ENCODE results near the gene NARF.
"Not testable (repeated sequence)": the region's sequence is repeated elsewhere in the genome, so short reads cannot be mapped to it uniquely, and the experiment has no call there.

Gene NARF
- total RNA-seq: 38.3 to 78.3 reads per million in 2 experiments

DNA sequence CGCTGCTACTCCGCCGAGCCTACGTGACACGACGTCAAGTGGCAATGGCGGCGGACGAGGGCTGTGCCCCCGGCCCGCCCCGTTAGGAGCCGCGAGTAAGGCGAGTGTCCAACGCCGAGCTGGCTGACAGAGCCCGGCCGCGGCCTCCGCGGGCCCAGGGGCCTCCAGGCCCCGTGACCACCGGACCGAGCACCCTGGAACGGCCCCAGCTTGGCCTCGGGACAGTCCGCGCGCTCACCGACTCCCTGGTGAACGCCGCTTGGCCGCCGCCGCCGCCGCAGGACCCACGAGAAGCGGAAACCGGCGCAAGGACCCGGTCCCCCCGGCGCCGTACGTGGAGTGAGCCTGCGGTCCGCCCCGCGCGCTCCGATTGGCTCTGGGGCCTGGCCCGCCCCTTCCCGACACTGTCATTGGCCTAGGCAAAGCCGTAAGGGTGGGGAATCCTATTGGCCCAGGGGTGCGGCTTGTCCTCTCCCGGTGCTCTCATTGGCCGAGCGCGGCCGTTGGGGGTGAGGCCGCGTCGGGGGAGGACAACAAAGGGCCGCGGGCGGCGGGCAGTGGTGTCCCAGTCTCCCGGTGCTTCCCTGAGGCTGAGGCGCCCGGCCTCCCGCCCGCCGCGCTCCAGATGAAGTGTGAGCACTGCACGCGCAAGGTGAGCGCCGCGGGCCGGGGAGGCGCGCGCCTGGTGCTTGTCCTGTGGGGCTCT, at the start of gene NARF:
NARF (plus strand) TSS at position 563 of the 706 bp plus-strand sequence; CDS start at position 626, 63 bp downstream.
- DNase-seq (ENCODE audit: low read depth): peak; percentile 93

DNA sequence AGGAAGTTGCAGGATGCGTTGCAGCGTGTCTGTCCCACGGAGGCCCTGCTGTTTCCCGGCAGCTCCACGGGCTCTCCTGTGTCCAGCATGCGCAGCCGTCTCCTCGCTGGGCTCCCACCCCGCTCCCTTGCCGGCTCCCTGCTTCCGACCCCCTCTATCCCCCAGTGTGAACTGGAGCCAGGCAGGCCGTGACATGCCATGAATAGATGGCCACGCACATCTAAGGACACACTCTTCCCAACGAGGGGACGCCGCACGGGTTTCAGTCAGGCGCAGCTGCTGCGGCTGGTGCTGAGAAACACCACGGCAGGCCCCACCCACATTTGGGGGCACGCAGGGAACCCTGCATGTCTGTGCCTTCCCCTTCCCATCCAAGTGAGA, 49.6 kb upstream of the NARF start:
- no peak for DNase-seq (ENCODE audit: low read depth)

DNA sequence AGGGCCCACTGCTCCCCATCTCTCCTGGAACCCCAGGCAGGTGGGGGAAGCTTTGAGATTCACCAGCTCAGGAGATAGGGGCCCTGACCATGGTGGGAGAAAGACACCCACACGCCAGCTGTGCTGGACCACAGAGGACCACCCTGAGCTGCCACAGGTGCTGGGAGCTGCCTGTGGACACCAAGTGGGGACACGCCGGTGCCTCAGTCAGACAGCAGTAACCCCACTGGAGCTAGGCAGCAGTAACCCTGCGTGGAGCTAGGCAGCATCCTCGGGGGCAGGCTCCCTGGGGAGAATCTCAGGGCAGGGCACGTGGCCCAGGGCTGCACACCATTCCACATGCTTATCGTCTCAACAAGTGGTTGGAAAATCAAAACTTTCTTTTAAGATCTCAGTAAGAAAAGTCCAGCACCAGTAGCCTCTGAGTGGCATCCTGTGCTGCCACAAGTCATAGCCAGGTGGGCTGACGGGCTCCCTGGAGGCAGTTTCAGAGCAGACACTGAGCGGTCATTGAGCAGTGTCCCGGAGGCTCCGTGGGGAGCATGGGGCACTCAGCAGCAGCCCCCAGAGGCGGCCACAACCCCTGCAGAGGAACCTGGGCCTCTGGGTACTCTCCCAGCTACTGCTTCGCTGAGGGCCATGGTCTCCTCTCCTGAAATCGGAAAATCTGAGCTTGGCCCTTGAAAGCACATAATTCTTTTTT, 48.4 kb upstream of the NARF start:
- no peak for DNase-seq (ENCODE audit: low read depth)

DNA sequence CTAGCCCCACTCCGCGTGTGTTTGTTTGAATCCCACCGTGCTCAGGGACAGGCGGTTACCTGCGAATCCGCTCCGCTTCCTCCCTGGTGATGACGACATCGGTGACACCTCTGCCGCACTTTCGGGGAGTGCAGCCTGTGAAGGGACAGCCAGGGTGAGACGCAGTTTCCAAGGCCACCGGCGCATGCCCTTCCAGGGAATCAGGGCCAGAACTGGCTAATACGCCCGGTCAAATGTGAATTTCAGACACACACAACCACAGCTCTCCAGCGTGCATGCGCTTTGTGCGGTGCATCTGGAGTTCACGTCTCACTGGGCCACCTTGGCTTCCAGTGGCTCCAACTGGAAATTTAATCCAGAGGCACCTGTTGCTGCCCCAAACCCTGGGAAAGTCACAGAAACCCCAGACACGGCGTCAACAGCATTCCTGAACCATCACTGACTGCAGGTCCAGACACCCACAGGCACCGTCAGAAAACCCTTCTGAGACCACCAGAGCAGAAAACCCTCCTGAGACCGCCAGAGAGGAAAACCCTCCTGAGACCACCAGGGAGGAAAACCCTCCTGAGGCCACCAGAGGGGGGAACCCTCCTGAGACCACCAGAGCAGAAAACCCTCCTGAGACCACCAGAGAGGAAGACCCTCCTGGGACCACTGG, 47.0 kb upstream of the NARF start:
- no peak for DNase-seq (ENCODE audit: low read depth)

DNA sequence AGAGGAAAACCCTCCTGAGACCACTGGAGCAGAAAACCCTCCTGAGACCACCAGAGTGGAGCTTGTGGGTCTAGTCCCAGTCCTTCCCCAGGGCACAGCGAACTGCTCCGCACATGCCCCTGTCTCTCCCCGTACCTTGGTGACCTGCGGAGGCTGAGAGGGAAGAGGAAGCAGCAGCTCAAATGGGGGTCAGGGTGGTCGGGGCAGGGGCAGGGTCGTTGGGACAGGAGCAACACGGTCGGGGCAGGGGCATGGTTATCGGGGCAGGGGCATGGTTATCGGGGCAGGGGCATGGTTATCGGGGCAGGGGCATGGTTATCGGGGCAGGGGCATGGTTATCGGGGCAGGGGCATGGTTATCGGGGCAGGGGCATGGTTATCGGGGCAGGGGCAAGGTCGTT, 46.5 kb upstream of the NARF start:
- DNase-seq (ENCODE audit: low read depth): not testable (repeated sequence)

DNA sequence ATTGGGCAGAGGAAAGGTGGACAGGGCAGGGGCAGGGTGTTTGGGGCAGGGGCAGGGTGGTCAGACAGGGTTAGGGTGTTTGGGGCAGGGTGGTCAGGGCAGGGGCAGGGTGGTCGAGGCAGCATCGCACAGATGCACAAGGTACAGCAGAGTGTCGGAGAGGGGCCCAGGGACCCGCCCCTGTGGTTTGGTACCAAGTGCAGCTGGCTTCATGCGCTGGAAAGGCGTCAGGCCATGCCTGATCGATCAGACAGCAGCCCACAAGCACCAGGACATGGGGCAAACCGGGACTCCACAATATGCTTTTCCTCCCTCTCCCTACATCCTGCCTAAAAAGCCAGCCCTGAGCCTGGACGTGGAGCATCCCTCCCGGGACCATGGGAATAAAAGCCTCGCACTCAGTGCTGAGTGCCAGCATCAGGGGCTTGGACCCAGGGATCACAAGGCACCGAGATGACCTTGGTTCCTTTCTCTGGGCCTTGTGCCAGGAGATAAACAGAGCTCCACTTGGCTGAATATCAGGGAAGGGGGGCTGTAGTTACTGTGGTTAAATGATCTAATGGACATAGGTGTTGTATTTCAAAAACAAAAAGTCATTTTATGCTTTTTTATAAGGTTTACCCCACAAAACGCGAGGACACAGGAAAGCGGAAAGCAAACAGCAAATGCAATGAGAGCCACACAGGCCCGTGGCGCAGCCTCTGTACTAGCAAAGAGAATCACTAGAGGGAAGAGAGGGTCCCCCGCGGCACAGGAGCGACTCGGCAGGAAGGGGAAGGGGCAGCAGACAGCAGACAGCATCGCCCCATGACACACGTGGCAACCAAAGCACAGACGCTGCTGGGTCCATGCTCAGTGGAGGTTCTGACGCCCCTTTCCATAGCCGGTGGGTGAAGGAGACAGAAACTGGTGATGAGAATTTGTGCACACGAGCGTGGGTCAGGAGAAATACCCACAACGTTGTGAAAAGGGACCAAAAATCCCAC, 45.7 kb upstream of the NARF start:
- no peak for DNase-seq (ENCODE audit: low read depth)

DNA sequence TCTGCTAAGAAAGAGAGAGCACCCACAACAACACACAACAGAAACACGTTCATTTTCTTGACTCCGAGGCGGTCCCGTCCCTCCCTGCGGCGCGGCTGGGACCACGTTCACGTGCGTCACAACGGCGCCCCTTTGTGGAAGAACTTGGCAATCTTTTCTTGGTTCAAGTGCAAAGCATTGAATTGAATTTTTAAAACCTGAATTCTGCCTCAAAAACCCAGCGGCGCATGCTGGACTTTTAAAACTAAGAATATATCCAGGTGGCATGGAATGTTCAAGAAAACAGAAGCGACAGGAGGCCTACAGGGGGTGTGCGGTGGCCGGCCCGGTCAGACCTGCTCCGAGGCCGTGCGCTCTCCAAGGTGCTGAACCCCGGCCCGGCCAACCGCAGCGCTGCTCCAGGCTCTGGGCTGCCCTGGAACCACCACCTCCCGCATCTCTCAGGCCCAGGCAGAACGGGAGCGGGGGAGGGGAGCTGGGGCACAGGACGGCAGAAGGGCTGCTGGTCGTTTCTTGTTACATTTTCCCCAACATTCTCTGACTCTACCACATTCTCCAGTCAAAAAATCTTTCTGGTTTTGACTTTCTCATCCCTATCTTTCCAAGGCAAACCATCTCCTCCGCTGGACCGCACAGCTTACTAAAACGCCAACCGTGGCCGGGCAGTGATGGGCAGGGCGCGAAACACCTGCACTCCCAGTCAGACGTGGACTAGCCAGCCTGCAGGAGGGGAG, 43.8 kb upstream of the NARF start:
- peak; percentile 62 for DNase-seq (ENCODE audit: low read depth)

DNA sequence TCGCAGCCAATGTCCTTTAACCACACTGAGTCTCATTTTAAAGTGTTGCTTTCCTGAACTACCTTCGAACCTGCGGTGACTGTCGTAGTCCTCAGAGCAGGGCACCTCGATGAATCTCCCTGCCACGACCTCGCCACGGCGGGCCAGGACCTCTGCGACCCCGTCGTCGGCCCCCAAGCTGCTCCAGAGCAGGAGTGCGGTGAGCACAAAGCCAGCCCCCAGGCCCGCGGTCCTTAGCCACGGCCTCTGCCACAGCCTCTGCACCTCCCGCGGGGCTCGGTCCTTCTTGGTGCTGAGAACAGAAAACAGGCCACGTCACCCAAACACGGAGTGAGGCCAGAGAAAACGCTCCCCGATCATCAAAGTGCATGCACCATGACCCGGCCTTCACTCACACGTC, 43.2 kb upstream of the NARF start:
- no peak for DNase-seq (ENCODE audit: low read depth)

DNA sequence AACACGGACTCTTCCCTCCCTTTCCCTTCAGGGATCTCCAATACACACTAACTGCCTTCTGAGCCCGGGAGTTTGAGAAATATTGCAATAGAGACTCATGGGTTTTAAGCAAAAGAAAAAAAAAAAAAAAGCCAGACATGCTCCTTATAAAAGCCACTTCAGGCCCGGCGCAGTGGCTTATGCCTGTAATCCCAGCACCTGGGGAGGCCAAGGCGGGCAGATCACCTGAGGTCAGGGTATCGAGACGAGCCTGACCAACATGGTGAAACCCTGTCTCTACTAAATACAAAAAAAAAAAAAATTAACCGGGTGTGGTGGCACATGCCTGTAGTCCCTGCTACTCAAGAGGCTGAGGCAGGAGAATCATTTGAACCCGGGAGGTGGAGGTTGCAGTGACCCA, 42.8 kb upstream of the NARF start:
- DNase-seq (ENCODE audit: low read depth): no peak

DNA sequence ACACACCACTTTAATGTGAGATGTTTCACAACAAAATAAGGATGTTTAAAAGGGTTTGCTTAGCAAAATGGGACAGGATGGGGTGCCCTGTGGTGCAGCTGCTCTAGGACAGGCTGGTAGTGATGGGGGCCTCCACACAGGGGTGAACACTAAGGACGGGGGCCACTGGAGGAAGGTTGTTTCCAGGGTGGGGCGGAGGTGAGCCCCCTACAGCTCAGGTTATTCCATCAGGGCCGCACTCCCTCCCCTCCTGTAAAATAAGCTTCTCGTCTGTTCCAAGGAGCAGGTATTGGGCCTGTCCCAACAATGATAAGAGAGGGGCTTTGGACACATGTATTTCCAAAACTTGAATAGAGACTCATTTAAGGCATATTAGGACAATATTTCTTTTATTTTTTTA, 42.3 kb upstream of the NARF start:
- no peak for DNase-seq (ENCODE audit: low read depth)

DNA sequence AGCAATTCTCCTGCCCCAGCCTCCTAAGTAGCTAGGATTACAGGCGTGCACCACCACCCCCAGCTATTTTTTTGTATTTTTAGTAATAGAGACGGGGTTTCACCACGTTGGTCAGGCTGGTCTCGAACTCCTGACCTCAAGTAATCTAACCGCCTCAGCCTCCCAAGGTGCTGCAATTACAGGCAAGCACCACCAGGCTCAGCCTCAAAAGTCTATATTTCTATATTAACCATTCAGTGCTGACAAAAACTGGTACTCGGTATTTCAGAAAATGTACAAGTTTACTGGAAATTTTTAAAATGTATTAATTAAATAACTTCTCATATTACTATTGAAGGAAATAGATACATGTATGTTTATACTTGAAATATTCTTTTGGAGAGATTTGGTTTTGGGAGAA, 41.8 kb upstream of the NARF start:
- DNase-seq (ENCODE audit: low read depth): no peak

DNA sequence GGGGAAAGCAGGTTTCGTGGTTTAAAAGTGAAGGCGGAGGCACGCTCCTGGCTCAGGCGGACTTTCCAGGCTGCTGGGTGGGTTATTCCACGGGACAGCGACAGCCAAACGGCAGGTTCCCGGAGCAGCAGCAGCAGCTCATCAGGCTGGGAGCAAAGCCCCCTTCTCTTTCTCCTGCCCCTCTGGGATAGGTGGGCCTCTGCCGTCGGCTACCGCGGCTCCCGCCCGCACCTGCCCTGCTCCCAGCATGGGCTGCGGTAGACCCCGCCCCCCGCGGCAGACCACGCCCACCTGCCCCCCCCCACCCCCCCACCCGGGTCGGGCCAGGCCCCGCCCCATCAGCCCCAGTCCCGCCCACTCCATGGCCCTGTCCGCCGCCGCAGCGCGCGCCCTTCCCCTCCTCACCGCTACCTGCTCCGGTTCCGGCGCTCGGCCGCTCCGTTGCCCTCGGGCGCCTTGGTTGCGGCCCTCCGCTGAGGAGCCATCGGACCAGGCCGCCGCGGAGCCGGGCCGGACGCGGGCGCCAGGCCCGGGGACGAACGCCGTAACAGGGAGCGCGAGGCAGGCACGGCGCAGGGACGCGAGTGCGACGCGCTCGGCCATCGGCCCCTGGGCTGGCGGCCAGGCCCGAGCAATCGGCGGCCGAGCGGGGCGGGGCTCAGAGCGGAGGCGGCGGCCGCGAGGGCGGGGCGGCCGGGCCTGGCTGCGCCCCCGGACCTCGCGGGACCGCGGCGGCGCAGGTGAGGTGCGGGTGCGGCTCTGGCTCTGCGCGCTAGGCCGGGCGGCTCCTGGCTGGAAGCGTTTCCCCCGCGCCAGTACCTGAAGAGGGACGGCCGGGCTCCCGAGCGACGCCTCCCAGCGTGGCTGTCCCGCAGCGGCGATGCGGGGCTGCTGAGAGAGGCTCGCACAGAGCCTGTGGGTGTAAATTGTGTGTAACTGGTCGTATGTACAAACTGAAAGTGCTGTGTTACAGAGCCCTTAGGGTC, 40.2 kb upstream of the NARF start, which contains the start of the genes HEXD and OGFOD3:
HEXD (plus strand) TSS at position 347 of the 986 bp plus-strand sequence. CDS start 1,453 bp downstream, outside the sequence.
OGFOD3 (minus strand) TSS at position 586 of the 986 bp plus-strand sequence; CDS start at position 485, 101 bp downstream.
- DNase-seq (ENCODE audit: low read depth): peak; percentile 79

DNA sequence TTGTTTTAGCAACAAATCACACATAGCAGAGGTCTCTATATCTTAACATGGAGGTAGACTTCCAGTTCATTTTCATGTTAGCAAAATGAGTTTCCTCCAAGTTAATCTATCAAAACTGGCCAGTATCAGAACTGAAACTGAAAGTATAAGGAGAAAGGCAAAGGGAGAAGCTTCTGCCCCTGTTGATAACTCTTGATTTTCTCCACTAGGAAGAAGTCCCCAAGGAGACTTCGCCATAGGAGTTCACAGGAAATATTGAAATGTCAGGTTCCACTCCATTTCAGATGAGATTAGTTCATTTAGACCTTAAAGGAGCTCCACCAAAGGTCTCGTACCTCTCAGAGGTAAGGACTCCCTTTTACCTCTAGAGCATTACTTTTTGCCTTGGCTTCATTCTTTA, 39.0 kb upstream of the NARF start:
- no peak for DNase-seq (ENCODE audit: low read depth)

DNA sequence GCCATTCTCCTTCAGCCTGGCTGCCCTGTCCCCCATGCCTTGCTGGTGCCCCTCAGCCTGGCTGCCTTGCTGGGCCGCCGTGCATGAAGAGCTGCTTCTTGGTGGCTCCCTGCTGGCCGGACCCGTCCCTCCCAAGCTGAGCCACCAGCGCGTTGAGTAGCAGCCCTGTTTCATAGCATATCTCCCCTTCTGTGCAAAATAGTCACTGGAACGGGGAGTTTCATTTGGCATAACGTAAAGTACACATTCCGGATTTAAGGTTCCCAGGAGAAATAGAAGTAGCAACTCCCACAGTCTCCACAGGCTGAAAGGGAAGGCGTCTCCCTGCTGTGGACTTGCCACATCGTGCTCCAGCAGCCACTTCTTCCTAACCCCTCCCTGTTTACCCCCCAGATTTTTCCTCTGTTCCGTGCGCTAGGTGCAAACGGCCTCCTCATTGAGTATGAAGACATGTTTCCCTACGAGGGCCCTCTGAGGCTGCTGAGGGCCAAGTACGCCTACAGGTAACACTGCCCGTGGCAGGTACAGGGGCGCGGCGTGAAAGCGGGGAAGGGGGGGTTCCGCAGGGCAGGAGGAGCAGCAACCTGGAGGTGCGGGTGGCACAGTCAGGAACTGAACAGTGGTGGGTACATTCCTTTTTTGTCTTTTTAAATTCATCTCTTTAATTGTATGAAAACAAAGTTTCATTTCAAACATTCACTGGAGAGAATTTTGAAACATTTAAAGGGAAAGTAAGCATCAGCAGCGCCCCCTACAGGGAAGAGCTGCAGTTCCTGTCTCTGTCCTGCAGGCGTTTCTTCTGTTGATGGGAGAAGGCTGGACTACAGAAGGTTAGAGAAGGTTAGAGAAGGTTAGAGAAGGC, 34.3 kb upstream of the NARF start:
- DNase-seq (ENCODE audit: low read depth): peak; percentile 37

DNA sequence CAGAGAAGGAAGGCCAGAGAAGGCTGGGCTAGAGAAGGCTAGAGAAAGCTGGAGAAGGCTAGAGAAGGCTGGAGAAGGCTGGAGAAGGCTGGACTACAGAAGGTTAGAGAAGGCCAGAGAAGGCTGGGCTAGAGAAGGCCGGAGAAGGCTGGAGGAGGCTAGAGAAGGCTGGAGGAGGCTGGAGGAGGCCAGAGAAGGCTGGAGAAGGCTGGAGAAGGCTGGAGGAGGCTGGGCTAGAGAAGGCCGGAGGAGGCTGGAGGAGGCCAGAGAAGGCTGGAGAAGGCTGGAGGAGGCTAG, 33.7 kb upstream of the NARF start:
- no peak for DNase-seq (ENCODE audit: low read depth)

DNA sequence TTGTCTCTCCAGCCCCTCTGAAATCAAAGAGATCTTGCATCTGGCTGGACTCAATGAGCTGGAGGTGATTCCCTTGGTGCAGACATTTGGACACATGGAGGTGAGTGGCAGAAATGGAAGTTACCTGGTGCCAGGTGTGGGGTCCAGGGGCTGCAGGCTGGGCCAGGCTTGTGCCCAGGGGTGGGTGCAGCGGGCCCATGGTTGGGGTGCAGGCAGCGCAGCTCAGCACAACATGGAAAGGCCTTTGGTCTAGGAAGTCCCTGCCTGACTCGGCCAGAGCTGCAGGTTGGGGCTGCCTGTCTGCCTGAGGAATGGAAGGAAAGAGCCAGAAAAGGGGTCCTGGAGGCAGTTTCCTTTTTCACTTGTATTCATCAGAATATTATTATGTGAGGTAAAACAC, 30.0 kb upstream of the NARF start:
- DNase-seq (ENCODE audit: low read depth): no peak

DNA sequence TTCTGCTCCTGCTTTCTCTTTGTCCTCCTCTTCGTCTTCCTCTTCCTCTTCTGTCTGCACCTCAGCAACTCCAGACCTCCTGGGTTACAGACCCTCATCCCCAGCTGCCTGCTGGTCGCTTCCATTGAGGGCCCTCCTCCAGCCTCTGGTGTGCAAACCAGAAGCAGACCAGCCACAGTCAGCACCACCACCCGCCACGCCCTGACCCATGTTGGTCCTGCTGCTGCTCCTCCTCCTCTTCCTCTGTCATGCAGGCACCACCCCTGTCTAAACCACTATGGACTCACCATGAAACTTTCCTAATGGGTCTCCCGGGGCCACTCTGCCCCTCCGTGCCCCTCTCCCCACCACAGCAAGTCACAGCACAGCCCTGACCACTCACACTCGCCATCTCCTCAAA, 28.7 kb upstream of the NARF start:
- DNase-seq (ENCODE audit: low read depth): no peak

DNA sequence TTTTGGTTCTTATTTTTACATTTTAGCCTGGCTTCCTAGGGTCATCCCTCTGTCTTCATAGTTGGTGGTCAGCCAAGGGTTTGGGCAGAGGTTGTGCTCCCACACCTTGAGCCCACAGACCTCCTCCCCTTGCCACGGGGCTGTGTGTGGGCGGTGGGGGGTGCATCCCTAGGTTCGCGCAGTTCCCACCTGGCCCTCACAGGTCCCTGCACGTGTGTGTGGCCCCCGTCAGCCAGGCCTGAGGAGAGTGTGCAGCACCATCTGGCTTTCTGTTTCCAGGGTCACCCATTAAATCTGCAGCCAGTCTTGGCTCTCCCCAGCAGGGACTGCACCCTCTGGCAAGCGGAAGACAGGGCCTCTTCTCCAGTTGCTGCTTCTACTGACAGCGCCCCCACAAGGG, 26.5 kb upstream of the NARF start:
- no peak for DNase-seq (ENCODE audit: low read depth)

All from T follicular helper cell (primary cell).